Measurements from ENCODE around the gene DST. TPM values are rescaled to one million over a fixed set of nuclear protein-coding genes. Genes with fewer than 3 reads are reported as not detected.

The DST gene
- polyA plus RNA-seq, 1 experiment = 80.6 TPM

GRCh38 chr6:56677559-56677958, 34.9 kb upstream of the DST start:
- ChIA-PET POLR2A (no interaction called here), CTCF (interaction anchor here (0.7 kb wide), 1 partner anchor 10 kb away, joined by 3 read pairs; no protein-coding TSS in a partner anchor)
- Histone ChIP-seq H3K27me3 (ENCODE audit: control insufficient read depth, insufficient read depth, low read length) (no peaks in the 10 kb centered on the region), H3K4me3 (ENCODE audit: low read depth, low read length) (no peak overlapping the region), H3K36me3 (ENCODE audit: control insufficient read depth, insufficient read depth, low read length) (no peaks in the 10 kb centered on the region)
- TF ChIP-seq CTCF (IDR thresholded peaks at IDR 0.05; ENCODE audit: insufficient read depth, low read depth, low read length) = no peak
- DNase-seq (ENCODE audit: low read depth) = no peak

- DNase-seq (ENCODE audit: low read depth) = no peak
- ChIA-PET CTCF (interaction anchor here (0.6 to 1.6 kb wide), 6 partner anchors 8 to 190 kb away, joined by 3 to 4 read pairs (median 3); no protein-coding TSS in a partner anchor), POLR2A (no interaction called here)
- no peak for TF ChIP-seq CTCF (IDR thresholded peaks at IDR 0.05; ENCODE audit: insufficient read depth, low read depth, low read length)
- H3K27me3 ChIP-seq (ENCODE audit: control insufficient read depth, insufficient read depth, low read length) = no peaks in the 10 kb centered on the region
- peaks cover 2% of the 10 kb centered on the region; the same call in 1 of the 2 replicates for H3K36me3 ChIP-seq (ENCODE audit: control insufficient read depth, insufficient read depth, low read length)
- H3K4me3 ChIP-seq (ENCODE audit: low read depth, low read length) = no peak overlapping the region
Observed at GRCh38 chr6:56671651-56672461, 29.2 kb upstream of the DST start.

GRCh38 chr6:56671160-56671559, 28.5 kb upstream of the DST start:
- TF ChIP-seq CTCF (IDR thresholded peaks at IDR 0.05; ENCODE audit: insufficient read depth, low read depth, low read length) = no peak
- ChIA-PET POLR2A (no interaction called here), CTCF (interaction anchor here (0.7 to 1.6 kb wide), 3 partner anchors 27 to 191 kb away, joined by 3 to 4 read pairs (median 3); no protein-coding TSS in a partner anchor)
- DNase-seq (ENCODE audit: low read depth) = no peak
- Histone ChIP-seq H3K36me3 (ENCODE audit: control insufficient read depth, insufficient read depth, low read length) (peaks cover 2% of the 10 kb centered on the region; the same call in 1 of the 2 replicates), H3K27me3 (ENCODE audit: control insufficient read depth, insufficient read depth, low read length) (no peaks in the 10 kb centered on the region), H3K4me3 (ENCODE audit: low read depth, low read length) (no peak overlapping the region)

GRCh38 chr6:56669041-56669440, 26.4 kb upstream of the DST start:
- no peak overlapping the region for H3K4me3 ChIP-seq (ENCODE audit: low read depth, low read length)
- no peaks in the 10 kb centered on the region for H3K27me3 ChIP-seq (ENCODE audit: control insufficient read depth, insufficient read depth, low read length)
- TF ChIP-seq CTCF (IDR thresholded peaks at IDR 0.05; ENCODE audit: insufficient read depth, low read depth, low read length) = no peak
- H3K36me3 ChIP-seq (ENCODE audit: control insufficient read depth, insufficient read depth, low read length) = peaks cover 4% of the 10 kb centered on the region
- no peak for DNase-seq (ENCODE audit: low read depth)
- POLR2A ChIA-PET = interaction anchor here (0.6 kb wide), 1 partner anchor 21 kb away, joined by 15 read pairs; no protein-coding TSS in a partner anchor
- CTCF ChIA-PET = interaction anchor here (0.6 to 1.1 kb wide), 3 partner anchors 20 to 166 kb away, joined by 3 to 4 read pairs (median 3); no protein-coding TSS in a partner anchor

GRCh38 chr6:56668158-56668557, 25.5 kb upstream of the DST start:
- H3K4me3 ChIP-seq (ENCODE audit: low read depth, low read length) = no peak overlapping the region
- peaks cover 4% of the 10 kb centered on the region for H3K36me3 ChIP-seq (ENCODE audit: control insufficient read depth, insufficient read depth, low read length)
- no peaks in the 10 kb centered on the region for H3K27me3 ChIP-seq (ENCODE audit: control insufficient read depth, insufficient read depth, low read length)
- no peak for TF ChIP-seq CTCF (IDR thresholded peaks at IDR 0.05; ENCODE audit: insufficient read depth, low read depth, low read length)
- POLR2A ChIA-PET = no interaction called here
- CTCF ChIA-PET = interaction anchor here (0.8 to 1.2 kb wide), 2 partner anchors 21 to 29 kb away, joined by 3 read pairs; no protein-coding TSS in a partner anchor
- no peak for DNase-seq (ENCODE audit: low read depth)
